GM21447 (cell line): ENCODE data around the gene ITGA11.

ENCODE experiments used
- ATAC-seq: cut with Tn5 transposase; IDR thresholded peaks from one replicate; pipeline ENCODE4 v1.9.1; 2021; ENCODE audit not compliant: unreplicated experiment

The ITGA11 gene

DNA sequence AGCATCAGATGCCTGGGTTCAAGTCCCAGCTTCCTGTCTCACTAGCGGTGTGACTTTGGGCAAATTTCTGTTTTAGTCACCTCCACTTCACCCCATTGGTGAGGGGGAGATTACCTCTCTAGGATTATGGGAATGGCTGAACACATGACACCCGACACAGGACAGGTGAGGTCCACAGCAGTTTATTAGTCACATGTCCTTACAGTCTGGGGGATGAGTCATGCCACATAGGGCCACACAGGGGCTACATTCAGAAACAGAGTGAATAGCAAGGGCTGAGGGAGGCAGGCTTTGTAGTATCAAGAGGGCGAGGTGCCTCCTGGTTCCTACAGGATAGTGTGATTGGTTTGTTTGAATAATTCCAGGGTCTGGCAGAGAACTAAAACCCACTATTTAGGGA is 15.2 kb upstream of the ITGA11 start:
- no peak for ATAC-seq

DNA sequence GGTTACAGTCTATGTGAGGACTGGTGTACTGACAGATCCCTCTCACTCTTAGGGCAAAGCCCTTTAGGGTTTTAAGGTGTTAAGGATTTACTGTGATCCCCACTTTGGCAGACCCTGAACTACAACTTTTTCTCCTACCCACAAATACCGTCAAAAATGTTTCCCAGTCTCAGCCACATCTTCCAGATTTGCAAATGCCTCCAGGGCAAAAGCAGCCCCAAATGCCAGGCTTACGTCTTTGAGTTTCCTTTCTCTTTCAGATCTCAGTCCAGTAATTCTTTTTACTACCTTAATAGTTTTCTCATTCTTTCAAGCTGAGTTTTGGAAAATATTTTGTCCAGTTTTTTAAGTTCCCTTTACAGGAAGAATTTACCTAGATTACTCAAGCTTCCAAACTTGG is 13.4 kb upstream of the ITGA11 start:
- no peak for ATAC-seq

- ATAC-seq, result no peak
Observed at GRCh38 chr15:68444336-68444735, 12.4 kb upstream of the ITGA11 start.

- no peak for ATAC-seq
Observed at GRCh38 chr15:68442903-68443302, 10.9 kb upstream of the ITGA11 start.

DNA sequence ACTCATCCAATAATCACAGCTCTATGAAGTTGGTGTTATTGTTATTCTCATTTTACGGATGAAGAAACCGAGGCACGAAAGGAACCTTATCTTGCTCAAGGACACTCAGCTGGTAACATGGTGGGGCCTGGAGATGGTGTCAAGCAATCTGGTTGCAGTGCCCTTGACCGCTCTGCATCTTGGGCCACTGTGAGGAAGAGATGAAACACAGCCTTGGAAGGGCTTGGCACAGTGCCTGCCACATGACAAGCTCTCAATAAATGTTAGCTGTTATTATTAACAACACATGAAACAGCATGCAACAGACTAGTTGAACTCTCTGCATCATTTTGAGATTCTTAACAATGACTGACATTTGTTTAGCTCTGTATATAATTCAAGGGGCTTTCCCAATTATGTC is 10.1 kb upstream of the ITGA11 start:
- ATAC-seq, result no peak

- ATAC-seq, result no peak
Observed at GRCh38 chr15:68441045-68441743, 9.2 kb upstream of the ITGA11 start.

DNA sequence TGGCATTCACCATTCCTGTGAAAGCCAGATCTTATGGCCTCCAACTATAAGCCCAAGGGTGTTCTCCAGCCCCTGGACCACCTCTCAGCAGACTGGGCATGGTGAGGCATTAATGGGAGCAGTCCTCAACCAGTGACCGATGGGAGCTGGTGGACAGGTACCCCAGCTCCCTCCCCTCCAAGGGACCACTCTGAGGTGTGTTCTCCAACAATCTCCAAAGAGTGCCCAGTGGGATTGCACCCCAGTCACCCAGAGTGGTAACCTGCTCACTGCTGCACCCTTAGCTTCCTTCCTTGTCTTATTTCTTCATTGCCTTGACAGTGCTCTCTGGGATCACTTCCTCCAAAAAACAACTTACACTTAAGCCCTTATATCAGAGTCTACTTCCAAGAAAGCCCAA is 8.2 kb upstream of the ITGA11 start:
- no peak for ATAC-seq

- no peak for ATAC-seq
Observed at GRCh38 chr15:68439506-68439905, 7.5 kb upstream of the ITGA11 start.

DNA sequence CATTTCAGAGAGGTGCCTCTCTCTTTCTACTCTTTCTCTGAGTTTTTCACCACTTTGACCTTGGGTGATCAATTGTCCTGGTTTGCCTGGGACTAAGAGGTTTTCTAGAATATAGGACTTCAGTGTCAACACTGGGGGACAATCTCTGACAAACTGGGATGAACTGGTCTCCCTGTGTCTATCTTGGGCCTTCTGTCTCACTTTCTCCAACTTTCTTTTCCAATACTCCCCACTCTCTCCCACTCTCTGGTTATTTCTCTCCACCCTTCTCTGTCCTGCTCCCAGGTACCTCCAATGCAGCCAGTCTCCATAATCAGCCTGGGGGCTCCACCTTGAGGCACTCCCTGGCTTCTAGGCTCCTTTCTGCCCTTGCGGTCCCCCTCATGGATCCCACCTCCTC is 4.7 kb upstream of the ITGA11 start:
- no peak for ATAC-seq

- no peak for ATAC-seq
Observed at GRCh38 chr15:68435966-68436365, 4.0 kb upstream of the ITGA11 start.

DNA sequence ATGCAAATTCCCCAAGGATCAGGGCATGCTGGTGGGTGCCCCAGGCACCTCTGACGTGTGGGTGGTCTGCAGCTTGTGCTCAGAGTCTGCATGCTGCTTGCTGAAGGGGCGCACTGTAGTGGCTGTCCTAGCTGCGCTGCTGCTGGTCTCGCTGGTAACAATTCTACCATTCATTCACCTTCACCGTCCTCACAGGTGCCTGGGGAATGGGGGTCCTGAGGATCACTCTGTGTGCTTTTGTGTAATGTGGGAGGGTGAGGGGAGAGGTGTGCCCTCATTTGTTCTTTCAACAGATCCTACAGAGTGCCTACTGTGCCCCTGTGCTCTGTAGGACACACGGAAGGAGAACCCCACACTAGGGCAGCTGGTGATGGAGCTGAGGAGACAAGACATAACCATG is 2.1 kb upstream of the ITGA11 start:
- no peak for ATAC-seq

DNA sequence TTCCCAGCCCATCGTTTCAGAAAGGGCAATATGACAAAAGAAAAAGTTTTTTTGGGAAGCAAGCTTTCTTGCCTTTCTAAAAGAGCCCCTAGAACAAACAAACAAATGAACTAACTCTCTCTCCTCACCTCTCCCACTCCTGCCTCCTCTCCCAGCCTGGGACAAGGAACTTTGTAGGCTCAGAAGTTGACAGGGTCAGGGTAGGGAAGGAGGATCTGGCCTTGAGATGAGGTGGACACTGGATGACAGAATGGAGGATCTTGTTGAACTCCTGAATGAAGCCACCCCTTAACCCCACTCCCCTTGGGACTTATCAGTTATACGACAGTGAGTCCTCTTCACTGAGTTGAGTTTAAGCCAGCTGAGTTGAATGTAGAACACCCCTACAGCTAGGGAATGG is 1.6 kb upstream of the ITGA11 start:
- no peak for ATAC-seq

- no peak for ATAC-seq
Observed at GRCh38 chr15:68432441-68433064, 590 bp upstream of the ITGA11 start.

- no peak for ATAC-seq
Observed at GRCh38 chr15:68431037-68431791, 749 bp downstream of the ITGA11 start.

GRCh38 chr15:68430471-68431036 is 1.4 kb downstream of the ITGA11 start:
- ATAC-seq, result no peak

GRCh38 chr15:68429691-68430470 is 2.1 kb downstream of the ITGA11 start:
- ATAC-seq, result no peak

- no peak for ATAC-seq
Observed at GRCh38 chr15:68428431-68428940, 3.5 kb downstream of the ITGA11 start.

DNA sequence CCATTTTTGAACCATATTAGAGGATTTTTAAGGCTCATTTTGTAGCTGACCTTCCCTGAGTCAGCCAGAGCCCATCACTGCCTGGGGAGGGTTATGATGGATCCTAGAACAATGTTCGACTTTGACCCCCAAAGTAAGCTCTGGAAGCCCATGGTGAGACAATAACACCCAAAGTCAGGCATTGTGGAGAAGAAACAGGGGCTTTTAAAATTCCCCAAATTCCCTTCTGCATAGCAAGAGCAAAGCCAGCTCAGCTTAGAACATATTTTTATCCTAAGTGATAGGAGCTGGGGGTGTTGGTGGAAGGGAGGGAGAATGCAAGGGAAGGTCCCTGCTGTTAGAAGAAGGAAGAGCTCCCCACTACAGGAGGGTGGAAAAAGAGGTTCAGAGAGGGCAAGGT is 4.0 kb downstream of the ITGA11 start:
- no peak for ATAC-seq

DNA sequence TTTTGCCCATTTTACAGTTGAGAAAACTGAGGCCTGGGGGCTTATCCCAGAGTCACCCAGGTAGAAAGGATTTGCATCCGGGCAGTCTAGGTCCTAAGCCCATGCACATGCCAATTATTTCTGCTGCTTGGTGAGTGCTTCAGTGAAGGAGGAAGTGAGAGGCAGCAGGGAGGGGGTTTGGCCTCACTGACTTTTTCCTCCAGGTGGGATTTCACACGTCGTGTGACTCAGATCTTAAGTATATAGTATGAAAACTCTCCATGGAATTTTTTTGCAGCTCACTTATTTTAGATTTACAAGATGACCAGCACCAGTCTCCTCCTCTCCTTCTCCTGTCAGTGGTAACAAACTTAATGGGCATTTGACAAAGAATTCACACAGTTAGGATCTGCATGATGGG is 4.6 kb downstream of the ITGA11 start:
- no peak for ATAC-seq

- ATAC-seq, result no peak
Observed at GRCh38 chr15:68426116-68426515, 5.8 kb downstream of the ITGA11 start.
